PFSK-1 (cell line): ENCODE measurements around the gene TSKS.

Source experiments
- FOXP2 ChIP-seq: optimal IDR thresholded peaks from 2 replicates; pipeline ENCODE3; 2011; ENCODE audit warnings: borderline replicate concordance, control low read depth, inconsistent platforms; ENCODE audit not compliant: insufficient read depth; ENCODE audit errors: extremely low read length, extremely low read depth
- POLR2AphosphoS5 ChIP-seq: IDR thresholded peaks from 2 replicates; pipeline ENCODE4 v1.6.1; 2012; ENCODE audit warnings: low read depth, mild to moderate bottlenecking, control low read depth, low read length, moderate library complexity
- SIN3A ChIP-seq: IDR thresholded peaks from 2 replicates; pipeline ENCODE4 v1.6.1; 2012; ENCODE audit warnings: mild to moderate bottlenecking, low read length, moderate library complexity, borderline replicate concordance; ENCODE audit not compliant: insufficient read depth
- TAF1 ChIP-seq: IDR thresholded peaks from 2 replicates; pipeline ENCODE4 v1.6.1; 2012; ENCODE audit warnings: low read length, control low read depth, borderline replicate concordance; ENCODE audit not compliant: insufficient read depth
- TF ChIP-seq, protein P1 (sequence below), 2 experiments: IDR thresholded peaks; 2 replicates each; pipeline versions ENCODE4 v1.6.1 to v1.8.0; 2011 to 2012; ENCODE audit warnings: low read depth in 2 of 2, low read length in 2 of 2, control low read depth in 1 of 2, inconsistent platforms in 1 of 2, mild to moderate bottlenecking in 1 of 2, moderate library complexity in 1 of 2; ENCODE audit not compliant: insufficient read depth in 1 of 2

The TSKS gene

DNA sequence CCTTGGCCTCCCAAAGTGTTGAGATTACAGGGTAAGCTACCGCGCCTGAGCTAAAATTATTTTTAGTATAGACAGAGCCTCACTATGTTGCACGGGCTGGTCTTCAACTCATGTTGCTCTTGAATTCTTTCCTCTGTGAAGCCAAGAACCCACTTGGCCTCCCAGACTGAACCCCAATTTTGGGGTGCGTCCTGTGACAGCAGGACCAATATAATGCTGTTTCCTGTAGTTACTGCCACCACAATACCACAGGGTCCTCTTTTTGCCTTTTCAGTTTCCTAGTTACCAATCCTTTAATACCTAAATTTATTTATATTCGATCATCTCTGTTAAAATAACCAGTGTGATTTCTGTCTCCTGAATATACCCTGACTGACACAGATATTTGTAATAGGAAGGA, 32.9 kb downstream of the TSKS start:
- TF ChIP-seq, protein P1, sequence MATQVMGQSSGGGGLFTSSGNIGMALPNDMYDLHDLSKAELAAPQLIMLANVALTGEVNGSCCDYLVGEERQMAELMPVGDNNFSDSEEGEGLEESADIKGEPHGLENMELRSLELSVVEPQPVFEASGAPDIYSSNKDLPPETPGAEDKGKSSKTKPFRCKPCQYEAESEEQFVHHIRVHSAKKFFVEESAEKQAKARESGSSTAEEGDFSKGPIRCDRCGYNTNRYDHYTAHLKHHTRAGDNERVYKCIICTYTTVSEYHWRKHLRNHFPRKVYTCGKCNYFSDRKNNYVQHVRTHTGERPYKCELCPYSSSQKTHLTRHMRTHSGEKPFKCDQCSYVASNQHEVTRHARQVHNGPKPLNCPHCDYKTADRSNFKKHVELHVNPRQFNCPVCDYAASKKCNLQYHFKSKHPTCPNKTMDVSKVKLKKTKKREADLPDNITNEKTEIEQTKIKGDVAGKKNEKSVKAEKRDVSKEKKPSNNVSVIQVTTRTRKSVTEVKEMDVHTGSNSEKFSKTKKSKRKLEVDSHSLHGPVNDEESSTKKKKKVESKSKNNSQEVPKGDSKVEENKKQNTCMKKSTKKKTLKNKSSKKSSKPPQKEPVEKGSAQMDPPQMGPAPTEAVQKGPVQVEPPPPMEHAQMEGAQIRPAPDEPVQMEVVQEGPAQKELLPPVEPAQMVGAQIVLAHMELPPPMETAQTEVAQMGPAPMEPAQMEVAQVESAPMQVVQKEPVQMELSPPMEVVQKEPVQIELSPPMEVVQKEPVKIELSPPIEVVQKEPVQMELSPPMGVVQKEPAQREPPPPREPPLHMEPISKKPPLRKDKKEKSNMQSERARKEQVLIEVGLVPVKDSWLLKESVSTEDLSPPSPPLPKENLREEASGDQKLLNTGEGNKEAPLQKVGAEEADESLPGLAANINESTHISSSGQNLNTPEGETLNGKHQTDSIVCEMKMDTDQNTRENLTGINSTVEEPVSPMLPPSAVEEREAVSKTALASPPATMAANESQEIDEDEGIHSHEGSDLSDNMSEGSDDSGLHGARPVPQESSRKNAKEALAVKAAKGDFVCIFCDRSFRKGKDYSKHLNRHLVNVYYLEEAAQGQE (IDR thresholded peaks at IDR 0.05; ENCODE audit: insufficient read depth in 1 of 2, low read depth in 2 of 2, low read length in 2 of 2): no peak
- TF ChIP-seq POLR2AphosphoS5: no peak
- TF ChIP-seq FOXP2: no peak
- TF ChIP-seq SIN3A: no peak
- no peak for TF ChIP-seq TAF1

DNA sequence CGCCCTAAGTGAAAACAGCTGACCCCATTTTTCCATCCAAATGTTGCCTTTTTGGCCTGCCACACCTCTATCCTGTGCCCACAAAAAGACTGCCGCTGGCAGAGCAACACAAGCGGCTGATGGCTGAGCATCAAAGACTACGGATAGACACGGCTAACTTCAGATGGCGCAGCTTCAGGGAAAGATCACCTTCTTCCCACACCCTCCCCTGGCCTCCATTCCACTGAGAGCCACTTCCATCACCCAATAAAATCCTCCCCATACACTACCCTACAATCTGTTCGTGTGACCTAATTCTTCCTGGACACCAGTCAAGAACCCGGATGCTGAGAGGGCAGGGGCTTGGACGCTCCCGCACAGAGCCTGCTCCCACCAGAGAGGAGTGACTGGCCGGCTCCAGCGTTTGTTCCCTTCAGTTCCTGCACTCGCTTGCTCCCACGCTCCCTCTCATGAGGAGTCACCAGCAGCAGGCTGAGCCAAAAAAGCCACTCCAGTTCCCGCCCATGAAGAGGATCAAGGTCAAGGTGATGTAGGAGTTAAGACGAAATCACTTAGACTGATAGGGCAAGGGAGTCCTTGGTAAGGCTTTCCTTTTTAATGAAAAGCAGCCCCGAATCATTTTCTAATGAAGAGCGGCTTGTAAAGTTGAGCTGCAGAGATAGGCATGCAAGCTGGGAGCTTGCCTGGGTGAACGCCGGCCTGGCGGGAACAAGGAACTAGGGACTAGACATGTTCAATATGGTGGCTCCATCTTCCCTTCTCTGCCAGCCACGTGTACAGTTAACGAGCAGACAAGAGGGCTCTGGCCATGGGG, 35.7 kb downstream of the TSKS start:
- TF ChIP-seq FOXP2 (no peak), SIN3A (no peak), TAF1 (no peak)

- no peak for TF ChIP-seq SIN3A
- no peak for TF ChIP-seq FOXP2
- TF ChIP-seq, protein P1 (IDR thresholded peaks at IDR 0.05; ENCODE audit: insufficient read depth in 1 of 2, low read depth in 2 of 2, low read length in 2 of 2): no peak
- TF ChIP-seq POLR2AphosphoS5: no peak
- TF ChIP-seq TAF1: no peak
These were observed 44.1 kb downstream of the TSKS start for GRCh38 chr19:49718991-49719390.

- TF ChIP-seq SIN3A (no peak), TAF1 (no peak), FOXP2 (no peak), POLR2AphosphoS5 (no peak)
- TF ChIP-seq, protein P1 (IDR thresholded peaks at IDR 0.05; ENCODE audit: insufficient read depth in 1 of 2, low read depth in 2 of 2, low read length in 2 of 2): no peak
These were observed 44.6 kb downstream of the TSKS start for GRCh38 chr19:49718511-49718910.

DNA sequence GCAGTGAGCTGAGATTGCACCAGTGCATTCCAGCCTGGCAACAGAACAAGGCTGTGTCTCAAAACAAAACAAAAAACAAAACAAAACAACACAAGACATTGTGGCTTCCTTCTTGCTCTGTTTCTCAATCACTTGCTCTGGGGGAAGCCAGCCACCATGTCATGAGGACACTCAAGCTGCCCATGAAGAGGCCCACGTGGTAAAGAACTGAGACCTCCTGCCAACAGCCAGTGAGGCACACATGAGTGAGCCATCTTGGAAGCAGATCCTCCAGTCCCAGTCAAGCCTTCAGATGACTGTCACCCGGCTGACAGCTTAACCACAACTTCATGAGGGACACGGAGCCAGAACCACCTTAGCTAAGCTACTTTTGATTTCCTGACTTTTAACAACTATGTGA, 47.0 kb downstream of the TSKS start:
- TF ChIP-seq TAF1 (no peak), POLR2AphosphoS5 (no peak), FOXP2 (no peak), SIN3A (no peak)
- TF ChIP-seq, protein P1 (IDR thresholded peaks at IDR 0.05; ENCODE audit: insufficient read depth in 1 of 2, low read depth in 2 of 2, low read length in 2 of 2): no peak
